HG03280 (cell line): ENCODE measurements around the gene KIF2A.

Experiments used
- ATAC-seq: cut with Tn5 transposase; IDR thresholded peaks from one replicate; pipeline ENCODE4 v1.9.1; 2021; ENCODE audit warnings: mild to moderate bottlenecking, moderate library complexity; ENCODE audit not compliant: unreplicated experiment

KIF2A gene

DNA sequence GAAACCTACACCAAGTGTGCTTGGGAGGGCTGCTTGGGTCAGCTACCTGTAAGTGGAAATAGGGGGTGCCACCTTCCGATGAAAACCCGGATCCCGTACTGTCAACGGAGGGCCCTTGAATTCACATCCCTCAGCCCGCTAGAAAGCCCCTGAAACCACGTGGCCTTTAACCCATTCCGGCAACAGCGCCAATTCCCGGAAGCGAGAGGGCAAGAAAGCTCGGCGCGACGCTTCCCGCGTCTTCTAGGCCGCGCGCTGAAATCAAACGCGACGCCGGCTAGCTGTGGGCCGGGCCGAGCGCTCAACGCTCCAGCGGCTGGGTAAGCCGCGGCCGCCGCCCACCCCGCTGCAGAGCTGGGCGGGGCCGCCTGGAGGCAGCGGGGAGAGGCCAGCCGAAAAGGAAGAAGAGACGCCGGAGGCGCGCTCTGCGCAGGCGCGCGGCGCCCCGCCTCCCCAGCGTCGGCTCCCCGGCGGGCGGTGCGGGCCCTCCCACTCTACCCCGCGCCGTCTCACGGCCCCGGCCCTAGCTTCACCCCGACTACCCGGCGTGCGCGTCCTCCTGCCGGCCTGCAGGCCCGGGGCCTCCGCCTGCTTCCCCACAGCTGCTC, at the start of gene KIF2A:
TSS of gene KIF2A (plus strand) at position 492 of the 608 bp plus-strand sequence. CDS start 267 bp downstream, outside the sequence.
- peak; percentile 93 for ATAC-seq

DNA sequence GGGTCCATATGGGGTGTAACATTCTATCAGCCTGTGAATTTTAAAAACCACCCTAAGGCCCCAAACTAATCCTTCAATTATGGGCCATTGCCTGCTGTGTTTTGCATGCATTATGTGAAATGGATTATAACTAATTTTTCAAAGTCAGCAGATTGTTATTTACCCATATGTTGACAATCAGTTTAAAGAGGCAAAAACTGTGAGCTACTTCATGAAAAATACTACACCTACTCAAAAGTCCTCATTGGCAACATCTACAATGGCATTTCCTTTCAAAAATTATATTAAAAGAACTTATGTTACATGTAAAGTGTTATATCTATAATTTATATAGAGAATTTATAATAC, 49.0 kb upstream of the KIF2A start:
- no peak for ATAC-seq

DNA sequence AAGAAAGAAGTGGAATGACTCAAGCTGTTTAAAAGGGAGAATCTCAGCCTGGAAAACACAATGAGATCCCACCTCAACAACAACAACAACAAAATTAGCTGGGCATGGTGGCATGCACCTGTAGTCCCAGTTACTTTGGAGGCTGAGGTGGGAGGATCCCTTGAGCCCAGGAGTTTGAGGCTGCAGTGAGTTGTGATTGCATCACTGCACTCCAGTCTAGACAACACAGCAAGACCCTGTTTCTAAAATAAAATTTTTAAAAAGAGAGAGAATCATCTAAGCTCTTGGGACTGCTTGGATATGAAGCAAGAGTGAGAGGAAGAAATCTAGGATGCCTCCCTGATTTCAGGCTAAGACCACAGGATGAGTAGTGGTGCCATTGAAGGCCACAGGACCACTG, 47.4 kb upstream of the KIF2A start:
- ATAC-seq, result no peak

DNA sequence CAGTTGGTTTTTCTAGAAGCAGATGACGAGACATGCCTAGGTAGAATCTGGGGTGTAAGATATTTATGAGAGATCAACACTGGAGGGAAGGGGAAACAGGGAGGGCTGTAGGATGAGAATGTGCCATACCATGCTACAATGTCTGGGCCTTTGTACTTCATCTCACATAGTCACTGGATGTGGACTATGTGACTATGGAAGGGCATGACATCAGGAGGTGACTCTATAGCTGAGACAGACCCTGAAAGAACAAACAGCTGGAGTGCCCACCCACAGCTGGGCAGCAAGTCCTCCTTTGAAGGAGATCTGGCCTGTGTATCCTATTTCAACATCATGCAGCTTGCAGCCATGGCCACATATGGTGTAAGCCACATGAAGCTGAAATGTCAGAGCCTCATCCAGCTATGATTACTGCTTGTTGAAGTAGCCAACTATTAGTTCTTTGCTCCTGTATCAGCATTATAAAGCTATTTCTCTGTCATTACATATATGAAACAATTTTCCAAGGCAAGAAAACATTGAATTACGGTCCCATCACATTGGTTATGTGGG, 46.2 kb upstream of the KIF2A start:
- no peak for ATAC-seq

DNA sequence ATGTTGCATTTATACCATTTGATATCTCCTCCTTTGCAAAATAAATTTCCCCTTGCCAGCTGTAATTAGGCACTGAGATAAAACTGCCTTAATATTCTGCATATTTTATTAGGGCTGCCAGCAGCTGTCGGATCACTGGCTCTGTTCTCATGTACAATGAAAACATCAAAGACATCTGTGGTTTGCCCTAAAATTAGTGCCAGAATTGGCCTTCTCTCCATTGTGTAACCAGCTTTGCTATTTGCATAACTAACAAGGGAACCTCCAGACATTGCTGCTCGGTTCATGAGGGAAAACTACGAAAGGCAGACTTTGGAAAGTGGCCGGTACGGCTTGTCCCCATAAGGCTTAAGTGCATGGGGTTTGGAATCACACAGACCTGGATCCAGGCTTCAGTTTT, 45.5 kb upstream of the KIF2A start:
- ATAC-seq, result no peak

DNA sequence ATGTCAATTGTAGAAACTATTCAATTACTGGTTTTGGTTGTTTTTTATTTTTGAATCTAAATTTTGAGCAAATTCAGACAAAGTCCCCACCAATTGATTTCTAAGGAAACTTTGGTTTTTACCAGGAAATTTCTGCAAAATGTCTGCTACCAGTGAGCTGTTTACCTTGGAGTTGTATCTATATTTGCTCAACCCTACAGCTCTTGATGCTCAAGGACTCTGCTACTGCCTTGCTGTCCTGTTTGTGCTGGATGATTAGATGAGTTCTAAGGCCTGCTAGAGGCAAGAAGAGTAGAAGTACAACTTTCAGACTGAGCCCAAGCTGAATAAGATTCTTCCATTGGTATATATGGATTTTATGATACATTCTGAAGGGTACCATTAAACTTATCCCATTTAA, 42.6 kb upstream of the KIF2A start:
- no peak for ATAC-seq

DNA sequence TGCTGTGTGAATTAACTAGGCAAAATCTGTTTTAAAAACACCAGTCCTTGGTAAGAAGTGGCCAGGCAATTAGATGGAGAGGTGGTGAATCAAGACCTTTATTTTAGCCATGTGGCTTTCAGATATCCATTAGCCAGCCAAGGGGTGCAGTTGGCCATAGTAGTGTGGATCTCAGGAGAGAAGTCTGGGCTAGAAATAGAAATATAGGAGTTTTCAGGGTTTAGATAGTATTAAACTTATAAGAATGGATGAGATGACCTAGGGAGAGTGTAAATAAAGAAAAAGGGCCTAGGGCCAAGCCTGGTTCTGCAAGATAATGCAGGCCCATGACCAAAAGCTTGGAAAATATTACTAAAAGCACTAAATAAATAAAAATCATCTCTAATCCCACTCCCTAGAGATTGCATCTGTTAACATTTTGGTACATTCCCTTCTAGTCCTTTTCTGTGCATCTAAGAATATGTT, 40.3 kb upstream of the KIF2A start:
- ATAC-seq, result no peak

DNA sequence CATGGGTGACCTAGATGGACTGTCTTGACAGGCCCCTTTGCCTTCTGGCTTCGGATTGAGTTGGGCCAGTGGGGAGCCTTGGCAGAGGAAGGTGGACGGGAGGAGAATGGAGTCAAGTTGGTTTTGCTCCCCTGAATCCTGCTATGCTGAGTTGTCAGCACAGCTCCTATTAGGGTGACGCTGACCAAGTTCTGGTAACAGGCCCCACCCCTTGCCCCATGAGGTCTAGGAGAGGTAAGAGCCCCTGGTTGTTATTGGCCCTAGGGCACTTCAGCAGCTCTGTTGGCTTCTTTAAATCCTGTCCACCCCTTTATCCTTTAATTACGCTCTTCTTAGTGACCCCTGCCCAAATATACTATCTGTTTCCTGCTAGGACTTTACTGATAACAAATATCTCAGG, 39.4 kb upstream of the KIF2A start:
- ATAC-seq, result no peak

DNA sequence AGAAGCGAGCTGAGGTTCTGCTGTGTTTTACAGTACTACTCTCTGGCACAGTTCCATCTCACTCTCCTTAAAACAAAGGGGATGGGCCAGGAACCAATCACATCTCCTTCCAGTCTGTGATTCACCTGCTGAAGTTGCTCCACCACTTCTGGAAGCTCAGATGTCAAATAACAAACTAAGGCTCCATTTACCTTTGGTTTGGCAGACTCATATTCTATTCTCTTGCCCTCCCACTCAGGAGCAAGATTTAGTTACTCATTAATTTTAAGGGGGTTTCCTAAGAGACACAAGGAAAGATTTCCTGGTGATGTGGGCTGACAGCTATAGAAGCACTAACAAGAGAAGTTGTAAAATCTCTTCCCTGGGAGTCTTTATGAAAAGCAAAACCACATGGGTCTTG, 37.8 kb upstream of the KIF2A start:
- ATAC-seq, result no peak

DNA sequence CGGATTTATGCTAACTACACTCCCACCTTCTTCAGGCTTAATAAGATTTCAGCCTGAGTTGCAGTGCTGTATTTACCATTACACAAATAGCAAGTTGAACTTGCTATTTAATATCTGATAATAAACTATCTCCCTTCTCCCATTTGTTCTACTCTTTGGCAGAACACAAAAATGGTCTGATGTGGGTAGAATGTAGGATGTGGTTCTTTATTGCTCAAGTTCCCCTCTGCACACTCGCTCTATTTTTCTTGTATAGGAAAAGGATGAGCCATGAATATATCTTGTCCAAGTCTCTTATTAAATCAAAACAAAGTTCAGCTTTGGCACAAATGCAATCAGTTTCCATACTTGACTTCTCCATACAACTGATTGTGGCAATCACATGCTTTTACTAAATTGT, 37.2 kb upstream of the KIF2A start:
- no peak for ATAC-seq

DNA sequence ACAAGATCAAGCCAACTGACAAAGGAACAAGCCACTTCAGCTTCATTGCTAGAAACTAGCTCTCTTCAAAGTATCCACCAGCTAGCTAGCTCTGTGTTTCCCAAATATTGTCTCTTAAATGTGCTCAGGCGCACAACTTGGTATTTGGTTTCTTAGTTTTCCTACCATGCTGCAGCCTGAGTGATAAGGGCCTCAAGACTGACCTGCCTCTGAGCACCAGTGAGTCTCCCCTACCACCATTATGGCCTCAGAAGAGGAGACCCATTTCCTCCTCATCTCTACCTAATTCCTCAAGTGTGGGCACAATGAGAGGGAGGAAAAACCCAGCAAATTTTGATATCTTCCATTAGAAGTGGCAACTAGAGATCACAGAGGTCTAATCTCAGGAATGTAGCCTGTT, 34.6 kb upstream of the KIF2A start:
- no peak for ATAC-seq

DNA sequence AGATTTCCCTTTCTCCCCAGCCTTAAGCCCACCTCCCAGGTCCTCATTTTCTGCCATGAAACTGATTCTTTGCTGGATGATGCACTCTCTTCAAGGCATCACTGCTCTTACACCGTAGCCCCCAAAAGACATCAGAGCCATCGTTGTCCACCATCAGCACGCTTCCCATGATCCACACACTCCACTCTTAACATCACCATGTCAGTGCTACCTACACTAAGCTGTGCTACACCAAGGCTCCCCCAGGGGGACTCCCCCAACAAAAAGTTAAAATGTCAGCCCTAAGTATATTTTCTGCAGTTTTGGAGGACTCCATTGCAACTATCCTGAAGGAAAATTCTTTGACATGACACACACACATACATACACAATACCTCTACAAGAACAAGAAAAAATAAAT, 34.1 kb upstream of the KIF2A start:
- no peak for ATAC-seq

DNA sequence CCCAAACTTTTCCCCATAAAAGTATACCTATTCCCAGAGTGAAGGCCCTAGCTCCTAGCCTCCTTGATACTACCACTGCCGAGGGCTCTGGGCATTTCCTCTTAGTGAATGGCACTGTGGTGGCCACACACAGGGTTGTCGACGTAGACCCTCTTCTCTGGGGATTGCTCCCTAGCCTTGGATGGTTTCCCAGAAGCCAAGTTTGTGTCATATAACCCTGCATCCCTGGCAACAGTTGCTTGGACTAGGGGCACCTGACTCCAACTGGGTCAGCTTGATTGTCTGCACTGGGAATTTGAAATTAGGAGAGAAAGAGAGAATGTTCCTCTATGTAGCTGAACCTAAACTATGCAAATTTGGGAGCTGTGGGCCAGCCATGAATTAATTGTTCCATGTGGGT, 32.3 kb upstream of the KIF2A start:
- ATAC-seq, result no peak

DNA sequence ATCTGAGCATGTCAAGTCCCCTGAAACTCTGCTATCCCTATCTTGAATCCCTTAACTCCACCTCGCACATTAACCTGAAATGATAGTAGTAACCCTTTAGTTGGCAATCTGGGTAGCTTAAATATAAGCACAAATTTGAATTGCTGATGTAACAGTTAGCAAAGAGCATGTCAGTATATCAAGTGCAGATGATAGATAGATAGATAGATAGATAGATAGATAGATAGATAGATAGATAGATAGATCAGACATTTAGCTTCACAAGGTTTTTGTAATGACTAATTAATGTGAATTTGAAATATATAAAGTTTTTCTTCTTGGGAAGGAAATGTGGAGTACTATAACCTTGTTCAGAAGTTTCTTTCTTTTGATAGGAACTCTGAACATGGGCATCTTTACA, 30.4 kb upstream of the KIF2A start:
- no peak for ATAC-seq

DNA sequence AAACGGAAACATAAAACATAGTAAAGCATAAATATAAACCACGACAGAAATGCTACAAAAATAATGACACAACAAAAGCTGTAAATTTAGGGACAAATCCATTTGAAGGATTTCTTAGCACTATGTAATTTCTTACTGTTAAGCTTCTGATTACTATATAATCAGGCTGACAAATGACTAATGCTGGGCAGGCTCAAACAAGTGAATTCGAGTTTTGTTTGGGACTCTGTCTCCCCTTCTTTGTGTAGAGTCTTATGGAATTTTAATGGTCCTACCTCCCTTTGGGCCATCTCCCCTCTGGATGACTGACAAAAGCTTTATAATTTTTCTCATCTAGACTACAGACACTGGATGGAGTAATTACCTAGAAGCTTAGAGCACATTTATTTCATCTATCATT, 24.6 kb upstream of the KIF2A start:
- no peak for ATAC-seq

DNA sequence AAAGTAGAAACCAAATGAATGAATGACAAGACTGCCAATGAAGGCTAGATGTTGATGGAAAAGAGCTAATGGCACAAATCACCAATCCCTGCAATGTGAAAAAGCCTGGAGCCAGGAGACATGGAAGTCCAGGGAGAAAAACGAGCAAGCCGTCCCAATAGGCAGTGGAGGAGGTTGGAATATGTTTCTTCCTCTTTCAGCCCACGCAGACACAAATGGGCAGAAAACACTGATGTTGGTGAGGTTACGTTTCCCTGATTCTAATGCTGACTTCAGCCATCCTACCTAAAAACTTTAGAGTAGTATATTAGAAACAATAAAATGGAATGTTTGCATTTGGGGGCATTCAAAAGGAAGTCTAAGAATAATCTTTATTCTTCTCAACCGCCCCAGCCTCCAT, 23.9 kb upstream of the KIF2A start:
- ATAC-seq, result no peak

DNA sequence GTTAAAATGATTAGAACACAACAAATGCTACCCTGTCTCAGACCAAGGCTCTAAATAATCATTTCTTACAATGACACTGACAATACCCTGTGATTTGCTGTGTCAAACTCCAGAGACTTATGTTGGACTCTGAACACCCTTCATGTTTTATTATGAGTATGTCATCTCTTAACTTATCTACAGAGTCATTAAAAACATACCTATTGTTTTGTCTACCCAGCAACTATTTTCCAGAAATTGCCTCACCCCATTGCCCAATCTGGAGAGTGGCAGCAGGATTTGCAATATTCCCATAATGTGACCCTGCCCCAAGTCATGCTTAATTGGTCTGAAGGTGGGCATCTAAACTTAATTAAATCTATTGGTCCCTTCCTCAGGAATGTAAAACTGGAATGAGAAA, 23.0 kb upstream of the KIF2A start:
- no peak for ATAC-seq

DNA sequence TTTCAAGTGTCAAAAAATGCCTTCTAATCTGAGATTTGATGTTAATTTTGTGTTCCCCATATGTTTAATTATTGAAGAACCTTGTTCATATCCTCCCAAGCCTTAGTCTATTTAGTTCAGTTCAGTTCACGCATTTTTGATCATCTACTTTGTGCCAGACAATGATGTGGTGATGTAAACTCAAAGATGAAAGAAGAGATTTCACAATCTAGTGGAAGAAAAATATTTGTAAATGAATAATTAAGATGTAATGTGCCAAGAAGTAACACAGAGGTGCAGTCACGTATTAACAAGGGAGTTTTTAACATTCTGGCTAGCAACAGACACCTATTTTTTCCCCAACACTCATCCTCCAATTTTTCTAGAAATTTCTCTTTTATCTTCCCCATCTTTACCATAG, 22.1 kb upstream of the KIF2A start:
- ATAC-seq, result no peak

DNA sequence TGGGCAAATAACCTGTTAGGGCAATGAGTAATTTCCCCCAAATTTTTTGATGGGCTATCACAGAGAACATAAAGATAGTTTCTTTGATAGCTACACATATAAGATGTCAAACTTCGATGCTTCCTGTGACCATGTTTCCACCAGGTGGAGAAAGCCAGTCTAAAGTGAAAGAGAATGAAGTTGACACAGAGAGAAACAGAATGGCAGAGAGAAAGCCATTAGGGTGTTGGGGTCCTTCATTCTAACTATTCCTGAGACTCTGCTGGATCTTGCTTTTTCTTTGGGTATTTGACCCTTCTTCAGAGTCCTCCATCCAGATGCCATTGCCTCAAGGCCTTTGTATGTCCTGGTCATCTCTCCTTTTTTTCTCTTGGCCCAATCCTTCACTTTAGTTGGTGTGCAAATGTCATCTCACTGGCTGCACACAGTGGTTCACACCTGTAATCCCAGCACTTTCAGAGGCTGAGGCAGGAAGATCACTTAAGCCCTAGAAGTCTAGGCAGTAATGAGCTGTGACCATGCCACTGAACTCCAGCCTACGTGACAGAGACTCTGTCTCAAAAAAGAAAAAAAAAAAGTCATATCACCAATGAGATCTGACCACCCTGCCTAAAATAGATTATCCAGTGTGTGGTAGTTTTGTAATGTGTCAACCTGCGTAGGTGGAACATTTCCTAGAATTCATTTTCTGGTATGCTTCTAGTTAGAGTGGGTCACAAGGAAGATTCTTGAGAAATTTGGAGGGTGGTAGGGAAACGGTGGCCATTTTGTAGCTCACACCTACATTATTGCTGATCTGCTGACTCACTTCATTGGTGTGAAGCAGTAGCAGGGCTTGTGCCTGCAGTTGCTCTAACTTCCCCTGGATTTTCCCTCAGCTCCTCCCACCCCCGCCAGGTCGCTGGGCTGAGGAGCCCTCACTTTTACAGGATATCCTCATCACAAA, 20.8 kb upstream of the KIF2A start:
- ATAC-seq, result no peak

DNA sequence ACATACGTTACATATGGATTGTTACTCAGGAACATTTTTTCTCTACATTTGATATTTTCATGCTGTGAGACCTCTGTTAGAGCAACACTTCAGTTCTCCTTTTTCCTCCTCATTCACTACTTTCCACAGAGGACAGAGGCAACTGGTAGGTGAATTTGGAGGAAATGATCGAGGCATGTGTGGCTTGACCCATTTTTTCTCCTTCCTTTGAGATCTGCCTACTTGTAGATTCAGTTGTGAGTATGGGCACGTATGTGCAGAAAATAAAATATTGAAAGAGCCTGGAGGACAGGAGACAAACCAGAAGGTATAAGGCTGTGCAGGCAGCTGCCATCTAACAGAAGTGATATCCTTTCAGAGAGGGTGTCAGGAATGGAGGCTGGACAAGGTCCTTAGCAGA, 19.2 kb upstream of the KIF2A start:
- ATAC-seq, result no peak

DNA sequence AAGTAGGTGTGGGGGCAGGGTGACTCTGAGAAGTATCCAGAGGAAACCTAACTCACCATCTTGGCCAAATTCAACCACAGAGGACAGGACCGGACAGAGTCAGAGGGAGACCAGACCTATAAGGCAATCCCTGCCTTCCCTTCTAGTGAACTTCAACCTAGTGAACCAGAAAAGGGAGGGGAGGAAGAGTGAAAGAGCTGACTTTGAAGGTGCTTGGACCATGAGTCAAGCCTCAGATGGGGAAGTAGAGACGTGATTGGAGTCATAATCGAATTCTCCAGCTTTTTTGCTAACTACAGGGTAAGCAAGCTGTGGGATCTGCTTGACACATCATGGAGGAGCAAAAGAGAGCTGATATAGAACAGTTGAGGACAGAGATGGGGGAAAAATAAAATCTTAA, 18.8 kb upstream of the KIF2A start:
- no peak for ATAC-seq

DNA sequence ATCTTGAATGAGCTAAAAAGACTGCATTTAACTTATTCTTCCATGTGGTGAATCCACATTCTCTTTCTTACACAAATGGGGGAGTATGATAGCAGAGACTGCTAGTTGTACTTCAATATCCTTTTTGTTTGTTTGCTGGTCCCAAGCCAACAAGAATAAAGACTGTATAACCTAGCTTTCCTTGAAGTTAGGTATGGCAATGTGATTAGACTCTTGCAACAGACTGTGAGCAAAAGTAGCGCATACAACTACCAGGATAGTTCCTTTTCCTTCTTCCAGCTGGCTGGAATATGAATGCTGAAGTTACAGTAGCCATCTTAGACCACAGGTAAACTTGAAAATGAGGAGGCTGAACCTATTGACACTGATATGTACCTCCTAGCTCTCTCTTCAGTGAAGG, 17.9 kb upstream of the KIF2A start:
- no peak for ATAC-seq
